Heart left ventricle (tissue), 13 donors: Measurements from ENCODE around the gene PARN.

Source experiments
- CTCF ChIP-seq, 12 donors: fragments of 200-600 bp; sonication (generic) in 4 of 12; IDR thresholded peaks; one replicate each; pipeline versions ENCODE4 v1.5.0 to v1.8.0; 2018 to 2022; ENCODE audit warnings: antibody characterized with exemption in 12 of 12, mild to moderate bottlenecking in 5 of 12
- POLR2A ChIP-seq, 2 donors: fragments of 450-650 bp; IDR thresholded peaks; one replicate each; pipeline ENCODE4 v1.6.1; 2017; ENCODE audit warnings: antibody characterized with exemption in 2 of 2, mild to moderate bottlenecking in 2 of 2, moderate library complexity in 2 of 2
- donor health status: ischemic (EF 13 %, LVEDD 7.1; RV severe dilation, severe dysfunction).
- donor health status: DM: no; HTN: yes; CAD: no.
- donor health status: DM: no; HTN: no; CAD: no.
- donor health status: ischemic (EF 25% LVEDD 6.9; RV normal size, moderate dysfunction).
- donor health status: ischemic (EF 25% LVEDD 5.7; RV mildly dilated, moderate dysfunction).
- donor health status: ischemic (EF 35%, LVEDD 5.7; RV mildly dilated, moderate dysfunction).
- donor health status: nonischemic (EF 11% LVEDD 7.7; RV severe dilation, severe dysfunction).
- donor health status: DM: yes; HTN: yes; CAD: no.
- donor health status: PGD.
- donor health status: ischemic (EF 29% LVEDD 5.4; RV normal size, mild dysfunction).
- donor health status: nonischemic (EF 23%, LVEDD 6.1; RV moderate dilation, normal function).

- TF ChIP-seq CTCF (IDR thresholded peaks at IDR 0.05) (no peak), POLR2A (IDR thresholded peaks at IDR 0.05) (no peak)
Measured at GRCh38 chr16:14510581-14510938, 119.5 kb downstream of the PARN start.
